GM19324 (cell line): ENCODE results near the gene ADGRA1.
"Not testable (repeated sequence)": the region's sequence is repeated elsewhere in the genome, so short reads cannot be mapped to it uniquely, and the experiment has no call there.

Experiments used
- ATAC-seq: cut with Tn5 transposase; IDR thresholded peaks from one replicate; pipeline ENCODE4 v1.9.1; 2021; ENCODE audit warnings: mild to moderate bottlenecking, moderate library complexity; ENCODE audit not compliant: unreplicated experiment, low FRiP score

Gene ADGRA1

GRCh38 chr10:133140417-133141143, 52.9 kb downstream of the ADGRA1 start:
- ATAC-seq = no peak

GRCh38 chr10:133141144-133141957, 53.6 kb downstream of the ADGRA1 start:
- ATAC-seq = no peak

- no peak for ATAC-seq
Measured at GRCh38 chr10:133141958-133142340, 54.2 kb downstream of the ADGRA1 start.

DNA sequence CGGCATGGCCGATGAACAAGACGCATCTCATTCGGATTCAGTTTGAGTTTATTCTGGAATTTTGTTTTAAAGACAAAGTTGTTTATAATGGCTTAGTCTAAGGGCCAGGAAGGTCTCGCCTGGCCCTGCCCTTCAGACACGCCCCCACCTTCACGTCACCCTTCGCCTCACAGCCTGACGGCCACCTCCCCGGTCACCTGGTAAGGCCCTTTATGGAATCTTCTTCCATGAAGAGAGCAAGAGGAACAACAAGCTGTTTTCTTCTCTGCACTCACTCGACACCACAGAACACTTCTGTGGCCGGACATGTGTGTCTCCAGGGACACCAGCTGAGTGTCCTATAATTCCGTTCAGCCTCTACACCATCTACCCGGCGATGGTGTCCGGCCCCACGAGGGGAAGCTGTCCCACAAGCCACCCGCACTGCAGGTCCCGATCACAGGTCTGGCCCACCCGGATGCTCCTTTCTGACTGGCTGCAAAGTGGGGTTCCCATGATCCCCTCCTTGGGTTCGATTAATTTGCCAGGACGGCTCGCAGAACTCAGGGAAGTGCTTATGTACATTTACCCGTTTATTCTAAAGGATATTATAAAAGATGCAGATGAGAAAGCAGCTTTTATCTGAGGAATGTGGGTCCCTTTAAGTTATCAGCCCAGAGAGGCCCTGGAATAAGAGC, 54.9 kb downstream of the ADGRA1 start:
- no peak for ATAC-seq

DNA sequence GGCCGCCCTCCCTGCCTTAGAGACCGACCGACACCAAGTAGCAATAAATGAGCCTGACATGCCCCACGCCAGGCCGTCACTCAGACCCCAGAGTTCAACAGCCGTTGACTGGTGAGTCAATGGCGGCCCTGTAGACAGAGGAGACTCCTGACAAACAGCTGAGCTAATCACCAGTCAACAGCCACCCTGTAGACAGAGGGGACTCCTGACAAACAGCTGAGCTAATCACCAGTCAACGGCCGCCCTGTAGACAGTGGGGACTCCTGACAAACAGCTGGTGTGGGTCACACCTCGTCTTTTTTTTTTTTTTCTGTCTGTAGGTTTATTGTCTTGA, 55.4 kb downstream of the ADGRA1 start:
- ATAC-seq = no peak

DNA sequence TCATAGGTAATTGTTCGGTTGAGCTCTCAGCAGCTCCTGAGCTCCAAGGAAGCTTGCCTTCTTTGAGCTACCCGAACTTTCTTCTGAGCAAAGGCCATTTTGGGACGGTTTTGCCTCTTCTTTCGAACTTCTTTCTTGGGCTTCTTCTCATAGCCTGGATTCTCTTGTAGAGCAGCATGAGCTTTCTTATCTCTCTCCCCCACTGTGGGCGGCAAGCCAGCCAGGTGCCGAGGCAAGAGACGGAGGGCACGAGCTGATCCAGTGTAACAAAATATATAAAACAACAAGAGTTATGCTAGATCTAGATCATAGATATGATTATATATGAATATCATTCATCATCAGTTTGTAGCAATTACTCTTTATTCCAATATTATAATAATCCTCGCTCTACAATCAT, 55.8 kb downstream of the ADGRA1 start:
- no peak for ATAC-seq

DNA sequence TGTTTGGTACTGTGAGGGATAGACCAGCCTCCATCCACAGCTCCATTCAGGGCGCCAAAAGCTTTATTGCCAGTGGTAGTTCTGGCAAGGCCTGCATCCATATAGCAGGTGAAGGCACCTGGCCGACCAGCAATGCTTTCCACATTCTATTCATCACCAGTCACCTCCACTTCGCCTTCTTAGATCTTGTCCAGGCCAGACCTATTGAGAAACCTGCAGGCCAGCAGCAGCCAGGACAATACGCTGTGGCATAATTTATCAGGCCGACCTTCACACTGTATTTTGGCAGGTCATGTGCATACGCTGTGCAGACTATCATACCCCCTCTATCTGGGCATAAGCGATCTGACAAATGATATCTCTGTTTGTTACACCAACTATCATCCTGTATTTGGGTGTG, 57.0 kb downstream of the ADGRA1 start:
- no peak for ATAC-seq

DNA sequence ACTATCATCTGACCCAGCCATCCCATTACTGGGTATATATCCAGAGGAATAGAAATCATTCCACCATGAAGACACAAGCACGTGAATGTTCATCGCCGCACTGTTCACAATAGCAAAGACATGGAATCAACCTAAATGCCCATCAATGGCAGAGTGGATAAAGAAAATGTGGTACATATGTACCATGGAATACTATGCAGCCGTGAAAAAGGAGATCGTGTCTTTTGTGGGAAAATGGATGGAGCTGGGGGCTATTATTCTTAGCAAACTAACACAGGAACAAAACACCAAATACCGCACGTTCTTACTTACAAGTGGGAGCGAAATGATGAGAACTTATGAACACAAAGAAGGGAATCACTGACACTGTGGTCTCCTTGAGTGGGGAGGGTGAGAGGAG, 62.5 kb downstream of the ADGRA1 start:
- no peak for ATAC-seq

DNA sequence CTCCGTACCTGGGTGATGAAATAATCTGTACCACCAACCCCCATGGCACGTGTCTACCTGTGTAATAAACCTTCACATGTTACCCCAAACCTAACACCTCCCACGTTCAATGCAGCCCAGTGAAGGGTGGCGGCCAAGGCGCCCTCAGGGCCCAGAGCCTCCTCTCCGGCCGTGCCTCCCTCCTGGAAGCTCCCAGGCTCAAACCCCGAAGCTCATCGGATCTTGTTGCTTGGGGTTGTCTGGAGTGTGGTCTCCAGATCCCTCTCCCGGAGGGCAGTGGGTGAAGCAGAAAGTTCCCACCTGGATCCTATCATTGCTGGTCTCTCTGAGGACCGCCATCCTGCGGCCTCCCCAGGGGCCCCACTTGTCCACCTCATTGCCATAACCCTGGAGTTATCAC, 62.9 kb downstream of the ADGRA1 start:
- ATAC-seq = no peak

DNA sequence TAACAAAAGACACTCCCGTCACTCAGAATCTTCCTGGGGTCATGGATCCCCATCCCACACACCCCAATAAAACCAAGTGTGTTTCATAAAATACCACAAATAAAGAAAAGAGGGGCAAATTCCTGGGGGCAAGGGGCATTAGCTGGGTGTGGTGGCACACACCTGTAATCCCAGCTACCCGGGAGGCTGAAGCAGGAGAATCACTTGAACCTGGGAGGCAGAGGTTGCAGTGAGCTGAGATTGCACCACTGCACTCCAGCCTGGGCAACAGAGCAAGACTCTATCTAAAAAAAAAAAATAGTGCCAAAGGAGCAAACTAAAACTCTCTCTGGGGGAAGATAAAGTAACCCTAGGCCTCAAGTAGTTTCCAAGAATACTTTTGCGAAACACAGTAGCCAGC, 63.3 kb downstream of the ADGRA1 start:
- not testable (repeated sequence) for ATAC-seq

GRCh38 chr10:133151543-133151972, 63.8 kb downstream of the ADGRA1 start:
- no peak for ATAC-seq

GRCh38 chr10:133154411-133154810, 66.7 kb downstream of the ADGRA1 start:
- ATAC-seq = no peak

GRCh38 chr10:133154996-133155778, 67.5 kb downstream of the ADGRA1 start:
- ATAC-seq = no peak

DNA sequence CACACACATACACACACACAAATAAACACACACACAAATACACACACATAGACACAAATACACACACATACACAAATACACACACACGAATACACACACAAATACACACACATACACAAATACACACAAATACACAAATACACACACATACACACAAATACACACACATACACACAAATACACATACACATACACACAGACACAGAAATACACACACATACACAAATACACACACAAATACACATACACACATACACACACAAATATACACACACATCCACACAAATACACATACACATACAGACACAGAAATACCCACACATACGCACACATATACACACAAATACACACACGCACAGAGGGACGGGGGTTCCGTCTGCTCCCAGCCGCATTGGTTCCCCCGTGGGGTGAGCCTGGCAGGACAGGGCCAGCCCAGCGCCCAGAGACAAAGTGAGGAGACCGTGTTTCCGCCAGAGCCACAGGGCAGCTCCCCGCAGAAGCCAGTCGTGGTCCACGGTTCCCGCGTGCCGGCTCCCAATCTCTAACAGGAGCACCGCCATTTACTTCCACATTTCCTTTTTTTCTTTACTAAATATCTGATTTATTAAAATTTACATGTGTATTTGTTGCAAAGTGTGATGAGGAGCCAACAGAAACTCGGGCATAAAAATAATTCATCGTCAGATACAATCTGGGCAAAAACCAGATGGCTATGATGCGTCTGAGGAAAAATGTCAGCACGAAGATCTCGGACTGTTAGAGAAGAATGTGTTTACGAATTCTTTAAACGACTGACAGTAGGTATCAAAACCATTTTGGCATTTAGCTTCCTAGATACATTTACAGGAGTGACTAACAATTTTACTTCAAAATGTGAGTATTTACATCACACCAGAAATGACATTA, 69.2 kb downstream of the ADGRA1 start:
- no peak for ATAC-seq

- ATAC-seq = no peak
Measured at GRCh38 chr10:133157662-133158436, 70.1 kb downstream of the ADGRA1 start.

GRCh38 chr10:133158437-133158755, 70.7 kb downstream of the ADGRA1 start:
- ATAC-seq = no peak

DNA sequence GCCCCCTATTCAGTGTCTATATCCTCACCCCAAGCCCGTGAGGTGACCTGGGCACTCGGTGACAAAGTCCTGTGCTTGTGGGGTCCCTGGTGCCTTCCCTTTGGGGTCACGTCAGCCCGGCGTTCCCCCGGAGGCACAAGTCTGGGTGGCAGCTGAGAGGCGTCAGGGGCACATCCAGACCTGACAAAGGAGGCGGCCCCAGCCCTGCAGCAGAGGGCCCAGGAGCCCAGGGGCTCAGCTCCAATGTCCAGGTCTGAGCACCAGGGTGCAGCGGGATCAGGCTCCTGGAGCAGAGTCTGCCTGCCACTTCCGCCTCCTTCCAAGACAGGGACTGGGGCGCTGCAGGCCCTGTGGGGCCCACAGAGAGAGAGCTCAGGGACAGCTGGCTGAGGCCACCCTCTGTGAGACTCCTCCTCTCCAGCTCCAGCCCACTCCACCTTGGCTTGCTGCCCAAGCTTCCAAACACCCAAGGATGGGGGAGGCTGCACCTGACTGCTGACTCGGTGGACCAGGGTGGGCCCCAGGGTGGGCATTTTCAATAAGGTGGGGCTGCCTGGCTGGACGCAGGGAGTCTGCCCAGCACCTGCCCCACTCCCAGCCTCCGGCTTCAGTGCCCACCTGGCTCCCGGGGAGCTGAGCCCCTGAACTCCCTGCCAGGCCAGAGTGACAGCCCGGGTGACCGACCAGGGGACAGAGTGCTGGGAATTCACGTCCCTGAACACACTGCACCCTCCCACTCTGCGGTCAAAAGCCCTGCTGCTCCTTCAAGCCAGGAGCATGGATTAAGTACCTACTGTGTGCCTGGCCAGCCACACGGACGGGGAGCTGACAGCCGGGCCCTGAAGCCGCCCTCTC, 71.3 kb downstream of the ADGRA1 start:
- ATAC-seq = no peak

GRCh38 chr10:133159611-133159949, 71.9 kb downstream of the ADGRA1 start:
- ATAC-seq = no peak
